GM12878 (cell line): Measurements from ENCODE around the gene GID4. TPM values are rescaled to one million over a fixed set of nuclear protein-coding genes. Genes with fewer than 3 reads are reported as not detected.

Experiments
- ATAC-seq: fragments of 200-7000 bp; cut with Tn5 transposase; 3 replicates; pipeline ENCODE4 v1.9.1; 2020; ENCODE audit warnings: mild to moderate bottlenecking, moderate library complexity
- BruUV-seq: library from RNA; stranded (reverse); fragments of 400-500 nt; replicated peaks from 2 replicates; lab custom pipeline; 2021; lab: Mats Ljungman, UMichigan
- CTCF ChIA-PET: fragments of 300-600 bp; sonication (Branson Sonifier 250); formaldehyde crosslinking; extraction: SDS; loops from one replicate; lab custom pipeline; 2021; ENCODE audit warnings: inconsistent platforms; lab: Yijun Ruan, JAX
- POLR2A ChIA-PET: fragments of 350-600 bp; formaldehyde crosslinking; extraction: SDS; loops from one replicate; lab custom pipeline; 2021; ENCODE audit warnings: inconsistent platforms; lab: Charles Lee
- RAD21 ChIA-PET: fragments of 300-600 bp; sonication (Branson Sonifier 250); formaldehyde crosslinking; loops from one replicate; lab custom pipeline; 2023; ENCODE audit warnings: antibody characterized with exemption; ENCODE audit not compliant: unreplicated experiment; lab: Charles Lee
- SMC1A ChIA-PET: fragments of 300-600 bp; sonication (Branson Sonifier 250); formaldehyde crosslinking; loops from one replicate; lab custom pipeline; 2023; ENCODE audit not compliant: unreplicated experiment, uncharacterized antibody; lab: Charles Lee
- DNase-seq: peaks from one replicate; pipeline ENCODE4 v3.0.0-alpha.2; 2011; ENCODE audit warnings: low read depth, low spot score
- FAIRE-seq: peaks from 3 replicates; lab custom pipeline; 2011; peaks lifted over from hg19 to GRCh38; lab: Jason Lieb, UNC
- H2AFZ ChIP-seq: 2 replicates; pipeline ENCODE4 v1.6.0; 2011; ENCODE audit warnings: low read depth, low read length, control low read depth; ENCODE audit not compliant: control insufficient read depth
- H3K27ac ChIP-seq: 2 replicates; pipeline ENCODE4 v1.5.1; 2011; ENCODE audit warnings: control low read depth; ENCODE audit not compliant: control insufficient read depth, insufficient read depth
- H3K27me3 ChIP-seq, 2 experiments: replicated peaks in 1 of 2; 2 replicates each; pipeline versions ENCODE4 v1.6.0 to v1.6.1; 2011; ENCODE audit warnings: low read length in 1 of 2; ENCODE audit not compliant: control insufficient read depth in 2 of 2, insufficient read depth in 2 of 2
- H3K36me3 ChIP-seq, 2 experiments: 2 replicates each; pipeline ENCODE4 v1.5.1; 2011; ENCODE audit warnings: low read length in 1 of 2; ENCODE audit not compliant: control insufficient read depth in 2 of 2, insufficient read depth in 2 of 2
- H3K4me1 ChIP-seq: 2 replicates; pipeline ENCODE4 v1.6.1; 2011; ENCODE audit warnings: mild to moderate bottlenecking, low read length, moderate library complexity, mixed read lengths; ENCODE audit not compliant: control insufficient read depth, insufficient read depth
- H3K4me2 ChIP-seq: 2 replicates; pipeline ENCODE4 v1.6.0; 2011; ENCODE audit warnings: control low read depth; ENCODE audit not compliant: control insufficient read depth, insufficient read depth
- H3K4me3 ChIP-seq: fragments of 200-600 bp; sonication (generic); 2 replicates; pipeline ENCODE4 v1.5.1; 2016
- H3K79me2 ChIP-seq: 2 replicates; pipeline ENCODE4 v1.6.0; 2011; ENCODE audit warnings: low read length; ENCODE audit not compliant: control insufficient read depth, insufficient read depth
- H3K9ac ChIP-seq: 2 replicates; pipeline ENCODE4 v1.8.0; 2011; ENCODE audit warnings: low read length, control low read depth, mixed read lengths; ENCODE audit not compliant: control insufficient read depth, insufficient read depth
- H3K9me3 ChIP-seq: replicated peaks from 3 replicates; pipeline ENCODE4 v1.5.1; 2011; ENCODE audit warnings: mild to moderate bottlenecking, low read length; ENCODE audit not compliant: control insufficient read depth, insufficient read depth
- H4K20me1 ChIP-seq: 2 replicates; pipeline ENCODE4 v1.6.0; 2011; ENCODE audit not compliant: control insufficient read depth, insufficient read depth
- ASH2L ChIP-seq: fragments of 300-600, 200-600 bp; sonication (generic); IDR thresholded peaks from 2 replicates; pipeline ENCODE4 v1.6.1; 2017; ENCODE audit warnings: low read depth, mild to moderate bottlenecking, borderline replicate concordance
- BCLAF1 ChIP-seq: fragments of 450-650 bp; IDR thresholded peaks from 2 replicates; pipeline ENCODE4 v1.6.1; 2017; ENCODE audit warnings: antibody characterized with exemption, mild to moderate bottlenecking, moderate library complexity
- CHD4 ChIP-seq: fragments of 200-600 bp; sonication (generic); IDR thresholded peaks from 2 replicates; pipeline ENCODE4 v1.6.1; 2016; ENCODE audit warnings: mild to moderate bottlenecking
- KAT2A ChIP-seq: conservative IDR thresholded peaks from 2 replicates; pipeline ENCODE4 v1.6.1; 2011; ENCODE audit warnings: low read depth, low read length; ENCODE audit not compliant: control insufficient read depth
- NBN ChIP-seq: fragments of 450-650 bp; IDR thresholded peaks from 2 replicates; pipeline ENCODE4 v1.6.1; 2016
- NFYB ChIP-seq: IDR thresholded peaks from 2 replicates; pipeline ENCODE4 v1.6.1; 2011; ENCODE audit warnings: low read depth, mild to moderate bottlenecking, low read length, improper control_type of control experiment, moderate library complexity; ENCODE audit not compliant: insufficient read depth
- POLR2AphosphoS5 ChIP-seq: IDR thresholded peaks from 2 replicates; pipeline ENCODE4 v1.6.1; 2011; ENCODE audit warnings: mild to moderate bottlenecking, low read length, inconsistent platforms
- POU2F2 ChIP-seq: IDR thresholded peaks from 3 replicates; pipeline ENCODE4 v1.6.1; 2011; ENCODE audit warnings: low read depth, mild to moderate bottlenecking, low read length, borderline replicate concordance
- PRDM15 ChIP-seq: fragments of 450-650 bp; formaldehyde crosslinking; IDR thresholded peaks from 2 replicates; pipeline ENCODE4 v1.4.0; 2020; ENCODE audit warnings: mild to moderate bottlenecking, moderate library complexity
- RB1 ChIP-seq: fragments of 450-650 bp; formaldehyde crosslinking; IDR thresholded peaks from 2 replicates; pipeline ENCODE4 v1.6.1; 2017; ENCODE audit warnings: mild to moderate bottlenecking, borderline replicate concordance
- RFX5 ChIP-seq: IDR thresholded peaks from 2 replicates; pipeline ENCODE4 v1.6.1; 2011; ENCODE audit warnings: low read depth, low read length, improper control_type of control experiment
- SUPT20H ChIP-seq: IDR thresholded peaks from 2 replicates; pipeline ENCODE4 v1.6.1; 2011; ENCODE audit warnings: low read depth, mild to moderate bottlenecking, low read length, moderate library complexity, borderline replicate concordance; ENCODE audit not compliant: control insufficient read depth
- WGBS: methylation state at CpG from one replicate; pipeline ENCODE4 v1.1.6; 2016; ENCODE audit warnings: low lambda C conversion rate; ENCODE audit not compliant: insufficient replicate concordance, insufficient coverage; ENCODE audit errors: missing lambda C conversion rate; 5-methylcytosine and 5-hydroxymethylcytosine counted together
- in situ Hi-C: fragments of 300-500 bp; cut with MboI; formaldehyde crosslinking; loops from 9 replicates; pipeline ENCODE4 v1.14.3; 2018; ENCODE audit warnings: mixed read lengths
- intact Hi-C: fragments of 100-400 bp; cut with micrococcal nuclease; formaldehyde crosslinking; loops from one replicate; pipeline ENCODE4 v1.14.2; 2022; ENCODE audit not compliant: unreplicated experiment
- polyA plus RNA-seq, 11 experiments: library from polyadenylated mRNA; depleted of rRNA in 4 of 11; unstranded in 6 of 11; stranded (reverse) in 5 of 11; fragments of >200 nt; fragmentation: Nextera tagmentation in 4 of 11; fragmentation: Illumina TruSeq in 1 of 11; extraction: Ambion mirVana in 4 of 11; extraction: Trizol in 1 of 11; gene quantifications; 1 replicate in 1 of 11; 2 replicates in 10 of 11; pipeline versions ENCODE4 v1.2.1 to v1.2.3, GENCODE V29; 2011 to 2016; ENCODE audit warnings: inconsistent platforms in 2 of 11, missing spikeins in 2 of 11, low read depth in 1 of 11
- total RNA-seq, 4 experiments: library from RNA; depleted of rRNA in 3 of 4; stranded (reverse); fragments of >200 nt in 3 of 4; fragmentation: Illumina TruSeq in 1 of 4; extraction: Trizol in 1 of 4; gene quantifications; 2 replicates each; pipeline versions ENCODE4 v1.2.1 to v1.2.3, GENCODE V29; 2013 to 2021
- TF ChIP-seq, protein P1 (sequence below): fragments of 450-650 bp; IDR thresholded peaks from 2 replicates; pipeline ENCODE4 v1.6.1; 2018; ENCODE audit warnings: borderline replicate concordance, mild to moderate bottlenecking; ENCODE audit not compliant: partially characterized antibody

The GID4 gene
- total and polyA plus RNA-seq, 10 of the 15 experiments (the other 5 are each of a cell fraction or from before 2014, with no cell fraction given), result 0.93 to 7.3 (median 3.6) TPM

GRCh38 chr17:18028952-18029540 lies 10.2 kb upstream of the GID4 start:
- no peak overlapping the region for H3K4me2 ChIP-seq
- 98% methylated on average over 8 of the region's 8 CpGs for WGBS
- FAIRE-seq (no peak), ATAC-seq (no peak), DNase-seq (no peak)
- no TSS peak for BruUV-seq
- ChIA-PET POLR2A (interaction anchor here (1.0 kb wide), 1 partner anchor 12 kb away, joined by 4 read pairs; no protein-coding TSS in a partner anchor), RAD21 (interaction anchor here (0.7 to 1.8 kb wide), 4 partner anchors 43 to 217 kb away, joined by 3 to 4 read pairs (median 3); no protein-coding TSS in a partner anchor), SMC1A (interaction anchor here (1.1 to 1.5 kb wide), 2 partner anchors 110 to 131 kb away, joined by 3 to 4 read pairs; no protein-coding TSS in a partner anchor), CTCF (interaction anchor here (0.8 to 1.8 kb wide), 4 partner anchors 44 to 138 kb away, joined by 3 to 6 read pairs (median 4); no protein-coding TSS in a partner anchor)
- in situ Hi-C loops, result no loop called here
- H2AFZ ChIP-seq, result no peak overlapping the region
- peaks cover 4 to 5% of the 10 kb centered on the region in 2 experiments; a peak in 3 of 4 replicates for H3K36me3 ChIP-seq
- H3K4me1 ChIP-seq, result peaks cover 23% of the 10 kb centered on the region
- H3K9me3 ChIP-seq, result no peaks in the 10 kb centered on the region
- H3K27me3 ChIP-seq, result no peaks in the 10 kb centered on the region; a peak in 1 of 4 replicates
- H3K4me3 ChIP-seq, result no peak overlapping the region
- intact Hi-C loops, result no loop called here
- H3K9ac ChIP-seq, result no peak overlapping the region
- H4K20me1 ChIP-seq, result 0 out of 2 replicates have a peak, but pooled peaks cover 5% of the 10 kb centered on the region
- peaks cover 2% of the 10 kb centered on the region; the same call in 1 of the 2 replicates for H3K79me2 ChIP-seq
- no peak overlapping the region for H3K27ac ChIP-seq
- TF ChIP-seq ASH2L, result no peak
- TF ChIP-seq RFX5, result no peak
- no peak for TF ChIP-seq POLR2AphosphoS5
- no peak for TF ChIP-seq SUPT20H
- TF ChIP-seq, protein P1, sequence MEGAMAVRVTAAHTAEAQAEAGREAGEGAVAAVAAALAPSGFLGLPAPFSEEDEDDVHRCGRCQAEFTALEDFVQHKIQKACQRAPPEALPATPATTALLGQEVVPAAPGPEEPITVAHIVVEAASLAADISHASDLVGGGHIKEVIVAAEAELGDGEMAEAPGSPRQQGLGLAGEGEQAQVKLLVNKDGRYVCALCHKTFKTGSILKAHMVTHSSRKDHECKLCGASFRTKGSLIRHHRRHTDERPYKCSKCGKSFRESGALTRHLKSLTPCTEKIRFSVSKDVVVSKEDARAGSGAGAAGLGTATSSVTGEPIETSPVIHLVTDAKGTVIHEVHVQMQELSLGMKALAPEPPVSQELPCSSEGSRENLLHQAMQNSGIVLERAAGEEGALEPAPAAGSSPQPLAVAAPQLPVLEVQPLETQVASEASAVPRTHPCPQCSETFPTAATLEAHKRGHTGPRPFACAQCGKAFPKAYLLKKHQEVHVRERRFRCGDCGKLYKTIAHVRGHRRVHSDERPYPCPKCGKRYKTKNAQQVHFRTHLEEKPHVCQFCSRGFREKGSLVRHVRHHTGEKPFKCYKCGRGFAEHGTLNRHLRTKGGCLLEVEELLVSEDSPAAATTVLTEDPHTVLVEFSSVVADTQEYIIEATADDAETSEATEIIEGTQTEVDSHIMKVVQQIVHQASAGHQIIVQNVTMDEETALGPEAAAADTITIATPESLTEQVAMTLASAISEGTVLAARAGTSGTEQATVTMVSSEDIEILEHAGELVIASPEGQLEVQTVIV, result no peak
- TF ChIP-seq KAT2A, result no peak
- no peak for TF ChIP-seq NBN
- no peak for TF ChIP-seq RB1
- no peak for TF ChIP-seq BCLAF1
- no peak for TF ChIP-seq POU2F2
- no peak for TF ChIP-seq CHD4
- no peak for TF ChIP-seq PRDM15 (CRISPR knock-in tag)
- no peak for TF ChIP-seq NFYB
